Measurements from ENCODE around the gene GLE1.
A peak's percentile ranks its signal among the peaks of the same experiment; 100 is the strongest.

GLE1 gene

DNA sequence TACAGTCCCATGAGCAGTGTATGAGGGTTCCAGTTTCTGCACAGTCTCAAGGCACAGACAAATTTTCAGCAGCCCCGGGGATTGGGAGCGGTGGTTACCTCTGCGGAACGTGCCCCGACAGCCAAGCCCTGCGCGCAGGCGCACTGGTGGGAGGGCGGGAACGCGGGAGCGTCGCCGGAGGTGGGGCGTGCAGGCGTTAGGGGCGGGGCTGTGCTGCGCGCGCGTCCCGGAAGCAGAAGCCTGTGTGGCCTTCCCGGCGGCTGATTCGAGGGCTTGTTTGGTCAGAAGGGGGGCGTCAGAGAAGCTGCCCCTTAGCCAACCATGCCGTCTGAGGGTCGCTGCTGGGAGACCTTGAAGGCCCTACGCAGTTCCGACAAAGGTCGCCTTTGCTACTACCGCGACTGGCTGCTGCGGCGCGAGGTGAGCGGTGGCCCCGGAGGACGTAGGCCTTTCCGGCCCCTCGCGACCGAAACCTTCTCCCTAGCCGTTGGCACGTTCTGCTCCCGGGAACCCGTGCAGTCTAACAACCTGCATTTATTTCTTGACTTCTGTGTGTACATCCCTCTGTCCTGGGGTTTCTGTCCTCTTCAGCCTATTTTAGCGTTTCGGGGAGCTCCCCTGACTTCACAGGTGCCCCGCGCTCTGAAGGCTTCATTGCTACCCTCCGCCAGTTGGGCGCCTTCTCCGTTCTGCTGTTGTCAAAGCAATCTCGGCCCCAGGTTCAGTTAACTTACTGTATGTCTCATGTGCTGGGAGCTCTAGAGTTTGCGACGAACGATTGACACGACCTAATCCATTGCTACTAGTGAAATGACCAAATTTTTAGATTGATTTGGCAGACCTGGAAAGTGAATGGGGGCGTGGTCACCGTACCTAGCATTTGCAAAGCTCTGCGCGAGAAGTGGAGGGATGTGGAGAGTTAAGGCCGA, at the start of gene GLE1:
GLE1 (plus strand) TSS at position 235 of the 929 bp plus-strand sequence; CDS start at position 322, 87 bp downstream.
- DNase-seq (ENCODE audit: low read depth), result no peak

DNA sequence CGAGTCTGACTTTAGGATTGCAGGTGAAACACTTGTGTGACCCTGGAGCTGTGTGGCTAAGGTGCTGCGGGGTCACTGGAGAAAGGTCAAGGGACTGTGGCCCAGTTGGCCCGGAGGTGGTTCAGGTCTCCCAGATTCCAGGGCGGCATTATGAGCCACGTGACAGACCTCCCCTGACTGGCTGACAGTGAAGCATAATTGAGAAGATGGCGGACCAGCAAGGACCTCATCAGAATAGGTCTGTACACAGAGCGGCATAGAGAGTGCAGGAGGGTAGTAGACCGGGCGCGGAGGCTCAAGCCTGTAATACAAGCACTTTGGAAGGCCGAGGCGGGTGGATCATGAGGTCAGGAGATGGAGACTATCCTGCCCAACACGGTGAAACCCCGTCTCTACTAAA, 49.5 kb upstream of the GLE1 start:
- no peak for DNase-seq (ENCODE audit: low read depth)

DNA sequence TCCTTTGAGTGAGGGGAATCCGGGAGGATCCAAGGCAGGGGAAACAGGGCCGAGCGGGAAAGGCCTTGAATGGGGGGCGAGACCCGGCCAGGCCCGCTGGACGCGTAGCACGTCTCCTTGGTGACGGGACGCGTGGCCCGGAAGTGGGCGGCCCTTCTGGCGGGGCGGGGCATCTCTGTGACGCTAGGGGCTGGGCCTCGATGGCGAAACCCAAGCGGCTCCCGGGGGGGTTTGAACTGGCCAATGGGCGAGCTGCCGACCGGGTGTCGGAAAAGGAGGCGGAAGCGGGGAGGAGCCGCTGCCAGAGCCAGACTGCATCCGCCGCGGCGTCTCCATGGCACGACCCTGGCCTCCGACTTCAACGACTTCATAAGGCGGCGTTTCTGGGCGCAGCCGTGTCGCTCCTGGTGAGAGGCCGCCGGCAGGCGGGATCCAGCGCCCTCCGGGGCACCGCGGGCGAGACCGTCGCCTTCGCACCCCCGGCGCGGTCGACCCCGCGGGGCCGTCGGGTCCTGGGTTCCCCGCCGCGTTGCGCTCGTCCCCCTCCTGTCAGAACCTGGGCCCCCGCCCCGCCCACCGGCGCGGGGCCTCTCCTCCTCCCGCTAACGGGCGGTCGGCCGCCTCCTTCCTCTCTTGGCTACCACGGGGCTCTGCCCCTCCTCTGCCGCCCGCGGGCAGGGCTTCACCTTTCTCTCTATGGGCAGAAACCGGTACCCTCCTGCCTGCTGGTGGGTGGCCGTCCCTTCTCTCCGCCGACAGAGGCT, 48.5 kb upstream of the GLE1 start, which contains the start of gene ODF2:
ODF2 (plus strand) TSS at position 158 of the 764 bp plus-strand sequence; CDS start at position 244, 86 bp downstream.
- peak; percentile 65 for DNase-seq (ENCODE audit: low read depth)

DNA sequence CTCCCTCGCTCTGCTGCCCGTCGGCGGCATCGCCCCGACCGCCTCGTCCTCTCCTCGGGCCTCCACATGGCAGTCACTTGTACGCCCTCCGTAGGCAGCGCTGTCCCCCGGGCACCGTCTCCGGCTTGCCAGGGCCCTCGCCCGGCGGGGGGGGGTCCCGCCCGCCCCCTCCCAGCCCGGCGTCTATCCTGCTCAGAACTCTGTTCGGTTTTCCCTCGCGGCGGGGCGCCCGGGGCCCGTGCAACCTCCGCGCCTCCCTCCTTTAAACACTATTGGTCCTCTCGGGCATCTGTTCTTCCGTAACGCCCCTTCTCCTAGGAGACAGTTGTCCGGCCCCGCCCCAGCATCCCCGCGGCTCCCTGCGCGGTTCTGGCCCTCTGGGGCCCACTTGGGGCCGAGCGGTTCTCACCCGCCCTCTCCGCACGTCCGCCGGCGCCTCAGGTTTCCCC, 47.9 kb upstream of the GLE1 start:
- peak; percentile 13 for DNase-seq (ENCODE audit: low read depth)

DNA sequence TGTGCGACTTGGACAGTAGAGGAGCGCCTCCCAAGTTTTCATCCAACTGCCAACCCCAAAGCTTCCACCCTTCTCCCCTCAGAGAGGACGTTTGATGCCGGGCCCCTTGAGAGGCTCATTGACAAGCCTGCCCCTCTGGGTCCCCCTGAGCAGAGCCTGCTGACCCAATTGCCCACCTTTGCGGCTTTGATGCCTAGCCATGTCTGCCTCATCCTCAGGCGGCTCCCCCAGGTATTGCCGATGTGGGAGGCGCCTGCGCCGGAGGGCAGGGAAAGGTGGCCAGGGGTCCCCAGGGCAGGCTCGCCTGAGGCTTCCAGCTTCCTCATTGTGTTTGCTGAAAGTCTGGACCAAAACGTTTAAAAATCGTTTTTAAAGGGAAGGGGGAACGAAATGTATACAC, 47.3 kb upstream of the GLE1 start:
- no peak for DNase-seq (ENCODE audit: low read depth)

GRCh38 chr9:128459011-128459410, 45.5 kb upstream of the GLE1 start:
- DNase-seq (ENCODE audit: low read depth), result no peak

DNA sequence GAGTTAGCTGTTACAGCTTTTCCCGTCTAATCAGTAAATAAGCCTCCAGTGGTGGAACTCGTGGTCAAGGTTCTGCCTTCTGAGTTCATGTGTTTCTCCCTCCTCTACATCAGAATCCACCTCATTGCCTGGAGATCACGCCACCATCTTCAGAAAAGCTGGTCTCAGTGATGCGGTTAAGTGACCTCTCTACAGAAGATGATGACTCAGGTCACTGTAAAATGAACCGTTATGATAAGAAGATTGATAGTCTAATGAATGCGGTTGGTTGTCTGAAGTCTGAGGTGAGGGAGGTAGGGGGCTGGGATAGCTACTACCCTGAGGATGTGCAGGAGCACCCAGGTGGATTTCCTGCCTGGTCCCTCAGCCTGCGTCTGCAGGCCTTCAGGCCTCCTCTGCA, 35.4 kb upstream of the GLE1 start:
- no peak for DNase-seq (ENCODE audit: low read depth)

DNA sequence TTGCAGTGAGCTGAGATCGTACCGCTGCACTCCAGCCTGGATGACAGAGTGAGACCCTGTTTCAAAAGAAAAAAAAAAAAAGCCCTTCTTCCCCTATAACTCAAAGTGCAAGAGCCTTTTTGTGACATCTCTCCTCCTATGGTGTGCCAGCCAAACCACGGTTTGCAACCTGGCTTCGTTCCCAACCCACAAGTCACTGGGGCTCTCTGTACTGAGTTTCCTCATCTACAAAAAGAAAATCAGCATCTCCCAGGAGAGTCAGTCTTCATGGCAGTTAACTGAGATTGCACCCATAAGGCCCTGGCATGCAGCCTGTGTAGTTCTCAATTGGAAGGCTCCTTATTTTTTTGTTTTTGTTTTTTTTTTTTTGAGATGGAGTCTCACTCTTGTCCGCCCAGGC, 34.0 kb upstream of the GLE1 start:
- DNase-seq (ENCODE audit: low read depth), result no peak

DNA sequence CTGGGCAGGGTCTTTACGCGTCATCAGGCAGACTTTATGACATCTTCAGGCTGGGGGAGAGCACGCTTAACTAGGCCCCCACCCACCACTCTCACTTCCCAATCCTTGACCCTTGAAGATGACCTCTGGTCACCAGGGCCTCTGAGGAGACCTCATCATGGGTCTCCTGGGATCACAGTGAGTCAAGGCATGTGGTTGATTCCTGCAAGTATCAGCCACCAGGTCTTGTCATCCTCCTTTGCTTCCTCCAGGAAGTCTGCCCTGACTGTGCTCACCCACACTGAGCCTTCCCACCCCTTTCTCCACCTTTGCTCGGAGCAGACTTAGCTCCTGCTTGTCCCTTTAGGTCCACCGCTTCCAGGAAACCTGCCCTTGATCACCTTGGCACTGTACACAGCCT, 31.4 kb upstream of the GLE1 start:
- DNase-seq (ENCODE audit: low read depth), result no peak

- no peak for DNase-seq (ENCODE audit: low read depth)
Observed at GRCh38 chr9:128475867-128476266, 28.7 kb upstream of the GLE1 start.

GRCh38 chr9:128479262-128479661, 25.3 kb upstream of the GLE1 start:
- DNase-seq (ENCODE audit: low read depth), result no peak

GRCh38 chr9:128481561-128481960, 23.0 kb upstream of the GLE1 start:
- no peak for DNase-seq (ENCODE audit: low read depth)

- DNase-seq (ENCODE audit: low read depth), result no peak
Observed at GRCh38 chr9:128482186-128482585, 22.3 kb upstream of the GLE1 start.

- no peak for DNase-seq (ENCODE audit: low read depth)
Observed at GRCh38 chr9:128484686-128485413, 19.7 kb upstream of the GLE1 start.

- no peak for DNase-seq (ENCODE audit: low read depth)
Observed at GRCh38 chr9:128485414-128485855, 19.1 kb upstream of the GLE1 start.

- no peak for DNase-seq (ENCODE audit: low read depth)
Observed at GRCh38 chr9:128486201-128486600, 18.3 kb upstream of the GLE1 start.

GRCh38 chr9:128493424-128493823, 11.1 kb upstream of the GLE1 start:
- DNase-seq (ENCODE audit: low read depth), result no peak

DNA sequence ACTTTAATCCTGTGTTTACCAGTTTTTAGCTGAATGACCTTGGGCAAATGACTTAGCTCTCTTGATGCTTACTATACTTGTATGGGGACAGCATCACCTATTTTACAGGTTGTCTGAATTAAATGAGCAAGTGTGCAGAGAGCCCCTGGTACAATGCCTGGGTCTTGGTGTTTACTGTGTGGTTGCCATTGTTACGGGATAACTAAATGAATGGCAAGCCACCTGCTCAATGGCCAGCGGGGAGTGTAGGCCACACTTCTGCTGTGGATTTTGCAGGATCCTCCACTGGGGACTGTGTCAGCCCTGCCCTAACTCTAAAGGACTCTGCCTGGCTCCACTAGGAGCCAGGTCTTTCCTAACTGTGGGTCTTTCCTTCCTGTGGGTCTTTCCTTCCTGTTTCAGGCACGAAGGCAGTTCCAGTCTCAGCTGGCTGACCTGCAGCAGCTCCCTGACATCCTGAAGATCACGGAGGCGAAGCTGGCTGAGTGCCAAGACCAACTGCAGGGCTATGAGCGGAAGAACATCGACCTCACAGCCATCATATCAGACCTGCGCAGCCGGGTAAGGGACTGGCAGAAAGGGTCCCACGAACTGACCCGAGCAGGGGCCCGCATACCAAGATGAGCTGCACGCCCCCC, 10.3 kb upstream of the GLE1 start:
- DNase-seq (ENCODE audit: low read depth), result no peak

- DNase-seq (ENCODE audit: low read depth), result no peak
Observed at GRCh38 chr9:128494746-128495129, 9.8 kb upstream of the GLE1 start.

DNA sequence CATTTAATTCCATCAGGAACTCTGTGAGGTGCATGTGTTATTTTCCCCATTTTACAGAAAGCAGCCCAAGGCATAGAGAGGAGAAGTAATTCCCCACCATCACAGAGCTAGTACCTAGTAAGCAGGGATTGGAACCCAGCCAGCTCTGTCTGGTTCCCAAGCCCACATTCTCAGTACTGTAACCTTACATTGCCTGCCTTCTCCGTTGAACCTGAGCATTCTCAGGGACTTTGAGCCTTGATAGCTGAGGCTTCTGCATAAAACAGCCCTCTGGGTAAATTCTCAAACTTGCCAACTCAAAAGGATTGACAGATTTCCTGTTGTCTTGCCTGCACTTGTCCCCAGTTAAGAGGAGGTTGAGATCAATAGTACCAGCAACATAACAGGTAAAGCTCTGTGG, 9.2 kb upstream of the GLE1 start:
- DNase-seq (ENCODE audit: low read depth), result no peak

DNA sequence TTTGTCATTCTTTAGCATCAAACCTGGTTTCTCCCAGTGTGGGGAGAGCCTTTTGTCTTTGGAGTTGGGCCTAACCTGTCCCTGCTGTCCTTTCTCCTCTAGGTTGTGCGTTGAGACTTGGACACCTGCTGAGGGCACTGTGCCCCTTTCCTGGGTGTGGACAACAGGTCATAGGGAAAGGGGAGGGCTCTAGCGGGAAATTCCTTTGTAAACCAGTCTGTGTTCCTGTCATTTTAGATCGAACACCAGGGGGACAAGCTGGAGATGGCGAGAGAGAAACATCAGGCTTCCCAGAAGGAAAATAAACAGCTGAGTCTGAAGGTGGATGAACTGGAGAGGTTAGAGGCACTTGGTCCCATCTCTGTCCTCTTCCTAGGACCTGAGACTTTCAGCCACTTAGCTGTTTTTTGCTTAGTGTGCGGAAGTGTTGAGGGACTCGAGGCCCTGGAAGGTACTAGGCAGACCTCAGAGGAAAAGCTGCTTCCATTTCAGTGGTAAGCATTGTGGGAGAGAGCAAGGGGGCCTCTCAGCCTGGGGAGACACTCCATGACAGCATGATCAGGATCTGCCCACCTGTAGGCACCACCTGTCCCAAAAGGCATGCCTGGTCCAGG, 8.6 kb upstream of the GLE1 start:
- DNase-seq (ENCODE audit: low read depth), result no peak

Measured in non-pigmented ciliary epithelial cell (primary cell).